Hematopoietic multipotent progenitor cell treated with erythropoietin and hydrocortisone succinate and interleukin-3 and kit ligand, for 6 days (in vitro differentiated cells): ENCODE results near the gene PARD3B.

ENCODE experiments used
- DNase-seq: peaks from one replicate; pipeline ENCODE4 v3.0.0-alpha.2; 2015

The PARD3B gene

GRCh38 chr2:204608237-204608939 lies 63.1 kb downstream of the PARD3B start:
- DNase-seq, result no peak

GRCh38 chr2:204611017-204611631 lies 65.8 kb downstream of the PARD3B start:
- DNase-seq, result no peak

GRCh38 chr2:204611764-204612163 lies 66.5 kb downstream of the PARD3B start:
- DNase-seq, result no peak

GRCh38 chr2:204613635-204614034 lies 68.4 kb downstream of the PARD3B start:
- DNase-seq, result no peak

GRCh38 chr2:204615456-204615855 lies 70.2 kb downstream of the PARD3B start:
- DNase-seq, result no peak

- peak; percentile 5 for DNase-seq
Measured at GRCh38 chr2:204625135-204625534, 79.9 kb downstream of the PARD3B start.

GRCh38 chr2:204628926-204629712 lies 83.8 kb downstream of the PARD3B start:
- DNase-seq, result no peak

GRCh38 chr2:204632410-204632809 lies 87.1 kb downstream of the PARD3B start:
- no peak for DNase-seq

- no peak for DNase-seq
Measured at GRCh38 chr2:204634564-204634963, 89.3 kb downstream of the PARD3B start.

GRCh38 chr2:204635478-204635877 lies 90.2 kb downstream of the PARD3B start:
- no peak for DNase-seq

- no peak for DNase-seq
Measured at GRCh38 chr2:204638471-204639194, 93.4 kb downstream of the PARD3B start.

GRCh38 chr2:204643326-204643725 lies 98.1 kb downstream of the PARD3B start:
- DNase-seq, result no peak

- no peak for DNase-seq
Measured at GRCh38 chr2:204645018-204645773, 99.9 kb downstream of the PARD3B start.

- no peak for DNase-seq
Measured at GRCh38 chr2:204647626-204648025, 102.4 kb downstream of the PARD3B start.

GRCh38 chr2:204650611-204651010 lies 105.3 kb downstream of the PARD3B start:
- no peak for DNase-seq

GRCh38 chr2:204652063-204652462 lies 106.8 kb downstream of the PARD3B start:
- DNase-seq, result no peak

- no peak for DNase-seq
Measured at GRCh38 chr2:204654669-204655068, 109.4 kb downstream of the PARD3B start.

- no peak for DNase-seq
Measured at GRCh38 chr2:204655101-204655500, 109.8 kb downstream of the PARD3B start.

GRCh38 chr2:204655626-204656025 lies 110.4 kb downstream of the PARD3B start:
- no peak for DNase-seq

- DNase-seq, result no peak
Measured at GRCh38 chr2:204657024-204657423, 111.7 kb downstream of the PARD3B start.

GRCh38 chr2:204662956-204663355 lies 117.7 kb downstream of the PARD3B start:
- DNase-seq, result no peak

- no peak for DNase-seq
Measured at GRCh38 chr2:204663816-204664425, 118.6 kb downstream of the PARD3B start.
